ENCODE measurements around the gene CDH6.

DNA sequence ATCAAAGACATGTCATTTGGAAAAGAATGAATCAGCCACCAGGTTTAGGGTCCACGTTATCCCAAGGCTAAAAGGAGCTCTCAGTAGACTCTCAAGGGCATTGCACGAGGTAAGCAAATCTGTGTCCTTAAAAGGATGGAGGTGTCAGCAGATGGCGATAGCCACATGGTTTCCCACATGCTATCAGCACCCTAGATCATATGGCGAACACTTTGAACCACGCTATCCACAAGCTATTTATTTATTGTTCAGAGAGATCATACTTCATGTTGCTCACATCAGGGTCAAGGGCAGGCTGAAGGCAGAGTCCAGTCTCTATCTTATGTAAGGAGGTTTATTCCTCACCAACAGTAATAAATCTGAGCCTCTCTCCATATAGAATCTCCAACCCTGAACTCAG, 43.7 kb downstream of the CDH6 start:
- no peak for TF ChIP-seq POLR2AphosphoS5 (IDR thresholded peaks at IDR 0.05; ENCODE audit: borderline replicate concordance, low read depth, low read length)
- no peak for TF ChIP-seq EZH2 (IDR thresholded peaks at IDR 0.05)

Data from SK-N-MC (cell line).